ENCODE data around the gene PKP2. TPM values are rescaled to one million over a fixed set of nuclear protein-coding genes. Genes with fewer than 3 reads are reported as not detected.
A peak's percentile ranks its signal among the peaks of the same experiment; 100 is the strongest.

Gene PKP2
- total and polyA plus RNA-seq, 9 of the 15 experiments (the other 6 are each of a cell fraction or from before 2014, with no cell fraction given): 1.6 to 4.2 (median 2.8) TPM

- Histone ChIP-seq H3K79me2 (ENCODE audit: control insufficient read depth, insufficient read depth, low read length) (no peaks in the 10 kb centered on the region), H2AFZ (ENCODE audit: low read depth, low read length) (peak overlapping the region; percentile 98), H3K27me3 (ENCODE audit: control insufficient read depth in 2 of 2, insufficient read depth in 2 of 2, low read length in 2 of 2) (no peaks in the 10 kb centered on the region), H4K20me1 (replicated peaks; ENCODE audit: control insufficient read depth, insufficient read depth, low read length) (no peaks in the 10 kb centered on the region), H3K9me1 (ENCODE audit: control insufficient read depth, insufficient read depth, low read length) (no peaks in the 10 kb centered on the region), H3K4me3 (peak overlapping the region; percentile 67), H3K4me2 (ENCODE audit: insufficient read depth, low read length) (peak overlapping the region; percentile 87), H3K9me3 (replicated peaks; ENCODE audit: control insufficient read depth, insufficient read depth, low read depth, low read length) (no peaks in the 10 kb centered on the region), H3K9ac (ENCODE audit: insufficient read depth in 1 of 2, low read depth in 2 of 2, low read length in 2 of 2) (peak overlapping the region; percentile 55 to 89), H3K4me1 (replicated peaks in 1 of 2; ENCODE audit: control insufficient read depth in 2 of 2, insufficient read depth in 2 of 2, low read length in 2 of 2) (peaks cover 4 to 10% of the 10 kb centered on the region in 2 experiments; a peak in 3 of 5 replicates), H3K36me3 (ENCODE audit: control insufficient read depth, insufficient read depth, low read length) (no peaks in the 10 kb centered on the region), H3K27ac (ENCODE audit: extremely low read depth, low read depth, low read length) (peak overlapping the region; percentile 53)
- 6% methylated on average over 6 of the region's 6 CpGs for WGBS (ENCODE audit: insufficient coverage, low coverage, missing lambda C conversion rate)
- TF ChIP-seq SMARCA4 (IDR thresholded peaks at IDR 0.05) (no peak), NFIC (IDR thresholded peaks at IDR 0.05) (peak; percentile 23; the same call in 1 of the 2 replicates), ZNF586 (CRISPR knock-in tag; conservative IDR thresholded peaks at IDR 0.05) (no peak), NBN (IDR thresholded peaks at IDR 0.05; ENCODE audit: low read depth) (no peak)
- ATAC-seq: no peak
- DNase-seq (ENCODE audit: extremely low read depth in 1 of 4, low spot score in 3 of 4): no peak
- CTCF ChIA-PET (ENCODE audit: low intra/inter-chr PET ratio): no interaction called here
- no TSS peak for BruUV-seq (replicated peaks)
- intact Hi-C loops (cut with micrococcal nuclease) (no loop called here), in situ Hi-C loops (cut with MboI) (no loop called here)
- peak; percentile 37 for FAIRE-seq
- POLR2A ChIA-PET: interaction anchor here (1.5 kb wide), 1 partner anchor 11 kb away, joined by 3 read pairs; no protein-coding TSS in a partner anchor
These were observed 669 bp upstream of the PKP2 start for GRCh38 chr12:32897281-32897610.

GRCh38 chr12:32895688-32896431 is 717 bp downstream of the PKP2 start:
- POLR2A ChIA-PET: interaction anchor here (0.6 to 0.7 kb wide), 2 partner anchors 11 to 37 kb away, joined by 3 read pairs; no protein-coding TSS in a partner anchor
- Histone ChIP-seq H3K36me3 (ENCODE audit: control insufficient read depth, insufficient read depth, low read length) (no peaks in the 10 kb centered on the region), H4K20me1 (replicated peaks; ENCODE audit: control insufficient read depth, insufficient read depth, low read length) (no peaks in the 10 kb centered on the region), H3K79me2 (ENCODE audit: control insufficient read depth, insufficient read depth, low read length) (no peaks in the 10 kb centered on the region), H3K4me1 (replicated peaks in 1 of 2; ENCODE audit: control insufficient read depth in 2 of 2, insufficient read depth in 2 of 2, low read length in 2 of 2) (peaks cover 8 to 10% of the 10 kb centered on the region in 2 experiments; a peak in 3 of 5 replicates), H3K9ac (ENCODE audit: insufficient read depth in 1 of 2, low read depth in 2 of 2, low read length in 2 of 2) (peak overlapping the region in 1 of 2 experiments; percentile 89; a peak in 3 of 4 replicates), H3K4me2 (ENCODE audit: insufficient read depth, low read length) (peak overlapping the region; percentile 78), H2AFZ (ENCODE audit: low read depth, low read length) (peak overlapping the region; percentile 85), H3K27ac (ENCODE audit: extremely low read depth, low read depth, low read length) (no peak overlapping the region), H3K9me1 (ENCODE audit: control insufficient read depth, insufficient read depth, low read length) (no peaks in the 10 kb centered on the region), H3K27me3 (ENCODE audit: control insufficient read depth in 2 of 2, insufficient read depth in 2 of 2, low read length in 2 of 2) (no peaks in the 10 kb centered on the region), H3K4me3 (peak overlapping the region; percentile 67), H3K9me3 (replicated peaks; ENCODE audit: control insufficient read depth, insufficient read depth, low read depth, low read length) (no peaks in the 10 kb centered on the region)
- WGBS (ENCODE audit: insufficient coverage, low coverage, missing lambda C conversion rate): 2% methylated on average over 28 of the region's 28 CpGs
- intact Hi-C loops (cut with micrococcal nuclease) (no loop called here), in situ Hi-C loops (cut with MboI) (no loop called here)
- CTCF ChIA-PET (ENCODE audit: low intra/inter-chr PET ratio): no interaction called here
- peak; percentile 39 for ATAC-seq
- FAIRE-seq: no peak
- TSS peak; percentile 60 for BruUV-seq (replicated peaks)
- peak; percentile 20 to 32 (median 24) for DNase-seq (ENCODE audit: extremely low read depth in 1 of 4, low spot score in 3 of 4)
- TF ChIP-seq POLR2H (tag; IDR thresholded peaks at IDR 0.05; ENCODE audit: low read depth) (no peak), CTCF (IDR thresholded peaks at IDR 0.05 in 2 of 3, conservative IDR thresholded peaks at IDR 0.05 in 1 of 3; ENCODE audit: insufficient read depth in 2 of 3, low read depth in 1 of 3, low read length in 3 of 3) (0 out of 6 replicates have a peak, but pooled peaks of 1 of the 3 experiments have one; percentile 17), MAX (CRISPR knock-in tag; IDR thresholded peaks at IDR 0.05) (peak; percentile 54), E2F6 (IDR thresholded peaks at IDR 0.05; ENCODE audit: borderline replicate concordance in 1 of 2, extremely low read depth in 1 of 2, insufficient read depth in 1 of 2, insufficient read length in 1 of 2, low read depth in 1 of 2, low read length in 1 of 2, poor library complexity in 1 of 2, severe bottlenecking in 1 of 2) (peak in 1 of 2 experiments; percentile 60), LCOR (CRISPR knock-in tag; IDR thresholded peaks at IDR 0.05) (peak; percentile 59; the same call in 1 of the 2 replicates)
